ENCODE measurements around the gene POLDIP2.

The POLDIP2 gene

DNA sequence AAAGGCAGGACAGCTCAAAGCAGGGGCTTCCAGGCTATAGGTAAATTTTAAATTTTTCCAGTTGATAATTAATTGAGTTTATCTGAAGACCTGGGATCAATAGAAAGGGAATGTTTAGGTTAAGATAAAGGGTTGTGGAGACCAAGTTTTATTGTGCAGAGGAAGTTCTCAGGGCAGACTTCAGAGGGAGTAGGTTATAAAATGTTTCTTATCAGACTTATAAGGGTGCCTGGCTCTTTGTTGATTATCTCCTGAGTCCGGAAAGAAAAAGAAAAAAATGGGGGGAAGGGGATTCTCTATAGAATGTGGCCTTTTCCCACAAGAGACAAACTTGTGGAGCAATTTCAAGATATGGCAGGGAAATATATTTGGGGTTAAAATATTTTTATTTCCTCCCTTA, 32.8 kb upstream of the POLDIP2 start:
- no peak for DNase-seq (ENCODE audit: low read depth)

DNA sequence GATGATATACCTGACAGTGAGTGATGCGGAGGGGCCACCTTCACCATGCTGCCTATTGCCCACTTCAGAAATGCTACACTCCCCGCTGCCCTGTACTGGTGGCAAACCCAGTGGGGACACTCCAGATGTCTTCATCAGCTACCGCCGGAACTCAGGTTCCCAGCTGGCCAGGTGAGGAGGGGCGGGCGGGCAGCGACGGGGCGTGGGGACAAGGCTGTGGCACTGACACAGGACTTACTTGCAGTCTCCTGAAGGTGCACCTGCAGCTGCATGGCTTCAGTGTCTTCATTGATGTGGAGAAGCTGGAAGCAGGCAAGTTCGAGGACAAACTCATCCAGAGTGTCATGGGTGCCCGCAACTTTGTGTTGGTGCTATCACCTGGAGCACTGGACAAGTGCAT, 30.8 kb upstream of the POLDIP2 start:
- no peak for DNase-seq (ENCODE audit: low read depth)

DNA sequence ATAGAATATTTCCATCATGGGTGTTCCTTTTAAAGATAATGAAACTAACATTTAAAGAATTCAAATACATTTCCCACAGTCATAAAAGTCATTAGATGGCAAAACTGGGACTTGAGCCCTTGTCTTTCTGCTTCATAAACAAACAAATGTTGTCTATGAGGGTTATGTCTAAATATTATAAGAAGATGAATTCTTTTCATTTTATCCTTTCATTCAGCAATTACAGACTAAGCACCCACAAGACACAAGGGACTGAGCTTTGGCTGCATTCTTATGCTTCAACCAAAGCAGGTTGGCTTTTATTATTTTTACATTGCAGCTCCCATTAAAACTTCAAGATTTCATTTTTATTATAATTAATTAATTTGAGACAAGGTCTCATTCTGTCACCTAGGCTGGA, 29.1 kb upstream of the POLDIP2 start:
- no peak for DNase-seq (ENCODE audit: low read depth)

DNA sequence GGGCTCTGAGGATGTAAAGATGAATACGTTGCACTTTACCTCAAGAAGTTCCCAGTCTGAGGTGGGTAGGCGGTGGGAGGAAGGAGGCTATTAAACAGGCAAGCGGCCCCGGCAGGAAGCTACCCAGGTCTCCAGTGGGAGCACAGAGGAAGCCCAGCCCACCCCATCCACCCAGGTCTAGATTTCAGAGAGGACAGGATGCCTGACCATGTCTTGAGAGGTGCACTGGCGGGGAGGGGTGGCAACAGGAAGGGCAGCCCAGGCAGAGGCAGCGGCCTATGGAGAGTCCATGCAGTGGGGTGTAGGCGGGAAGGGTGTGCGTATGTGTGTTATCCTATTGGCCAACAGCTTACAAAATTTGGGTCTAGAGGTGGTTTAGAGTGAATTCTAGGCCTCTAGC, 28.1 kb upstream of the POLDIP2 start:
- DNase-seq (ENCODE audit: low read depth), result no peak

DNA sequence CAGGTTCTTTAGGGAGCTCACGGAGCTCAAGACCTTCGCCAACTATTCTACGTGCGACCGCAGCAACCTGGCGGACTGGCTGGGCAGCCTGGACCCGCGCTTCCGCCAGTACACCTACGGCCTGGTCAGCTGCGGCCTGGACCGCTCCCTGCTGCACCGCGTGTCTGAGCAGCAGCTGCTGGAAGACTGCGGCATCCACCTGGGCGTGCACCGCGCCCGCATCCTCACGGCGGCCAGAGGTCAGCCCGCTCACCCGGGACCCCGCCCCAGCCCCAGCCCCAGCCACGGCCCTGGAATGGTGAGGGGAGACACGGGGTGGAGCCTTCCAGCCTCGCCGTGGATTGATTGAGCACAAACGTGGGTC, 27.7 kb upstream of the POLDIP2 start:
- no peak for DNase-seq (ENCODE audit: low read depth)

DNA sequence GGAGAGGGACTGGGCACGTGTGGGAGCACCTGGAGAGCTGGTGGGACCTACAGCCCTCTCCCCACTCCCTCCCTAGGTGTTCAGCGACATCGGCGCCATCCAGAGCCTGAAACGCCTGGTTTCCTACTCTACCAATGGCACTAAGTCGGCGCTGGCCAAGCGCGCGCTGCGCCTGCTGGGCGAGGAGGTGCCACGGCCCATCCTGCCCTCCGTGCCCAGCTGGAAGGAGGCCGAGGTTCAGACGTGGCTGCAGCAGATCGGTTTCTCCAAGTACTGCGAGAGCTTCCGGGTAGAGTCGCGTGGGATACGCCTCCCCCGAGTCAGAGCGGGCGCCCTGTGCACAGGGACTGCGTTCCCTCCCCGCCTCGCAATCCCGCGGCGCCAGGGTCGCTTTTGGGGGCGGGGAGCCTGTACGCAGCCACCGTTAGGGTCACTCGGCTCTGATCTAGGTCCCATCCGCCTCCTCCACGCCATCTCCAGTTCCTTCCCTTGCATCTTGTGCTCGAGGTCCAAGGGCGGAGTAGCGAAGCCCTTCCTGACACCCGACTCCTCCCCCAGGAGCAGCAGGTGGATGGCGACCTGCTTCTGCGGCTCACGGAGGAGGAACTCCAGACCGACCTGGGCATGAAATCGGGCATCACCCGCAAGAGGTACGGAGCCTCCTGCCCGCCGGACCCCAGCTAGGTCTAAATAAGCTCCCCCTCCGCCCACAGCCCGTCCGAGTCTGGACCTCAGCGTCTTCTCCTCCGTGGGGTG, 27.1 kb upstream of the POLDIP2 start:
- no peak for DNase-seq (ENCODE audit: low read depth)

DNA sequence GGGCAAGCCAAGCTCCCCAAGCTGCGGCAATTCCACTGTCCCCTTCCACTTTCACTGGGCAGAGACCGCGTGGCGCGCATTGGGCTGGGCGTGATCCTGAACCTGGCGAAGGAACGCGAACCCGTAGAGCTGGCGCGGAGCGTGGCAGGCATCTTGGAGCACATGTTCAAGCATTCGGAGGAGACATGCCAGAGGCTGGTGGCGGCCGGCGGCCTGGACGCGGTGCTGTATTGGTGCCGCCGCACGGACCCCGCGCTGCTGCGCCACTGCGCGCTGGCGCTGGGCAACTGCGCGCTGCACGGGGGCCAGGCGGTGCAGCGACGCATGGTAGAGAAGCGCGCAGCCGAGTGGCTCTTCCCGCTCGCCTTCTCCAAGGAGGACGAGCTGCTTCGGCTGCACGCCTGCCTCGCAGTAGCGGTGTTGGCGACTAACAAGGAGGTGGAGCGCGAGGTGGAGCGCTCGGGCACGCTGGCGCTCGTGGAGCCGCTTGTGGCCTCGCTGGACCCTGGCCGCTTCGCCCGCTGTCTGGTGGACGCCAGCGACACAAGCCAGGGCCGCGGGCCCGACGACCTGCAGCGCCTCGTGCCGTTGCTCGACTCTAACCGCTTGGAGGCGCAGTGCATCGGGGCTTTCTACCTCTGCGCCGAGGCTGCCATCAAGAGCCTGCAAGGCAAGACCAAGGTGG, 24.0 kb upstream of the POLDIP2 start:
- DNase-seq (ENCODE audit: low read depth), result no peak

DNA sequence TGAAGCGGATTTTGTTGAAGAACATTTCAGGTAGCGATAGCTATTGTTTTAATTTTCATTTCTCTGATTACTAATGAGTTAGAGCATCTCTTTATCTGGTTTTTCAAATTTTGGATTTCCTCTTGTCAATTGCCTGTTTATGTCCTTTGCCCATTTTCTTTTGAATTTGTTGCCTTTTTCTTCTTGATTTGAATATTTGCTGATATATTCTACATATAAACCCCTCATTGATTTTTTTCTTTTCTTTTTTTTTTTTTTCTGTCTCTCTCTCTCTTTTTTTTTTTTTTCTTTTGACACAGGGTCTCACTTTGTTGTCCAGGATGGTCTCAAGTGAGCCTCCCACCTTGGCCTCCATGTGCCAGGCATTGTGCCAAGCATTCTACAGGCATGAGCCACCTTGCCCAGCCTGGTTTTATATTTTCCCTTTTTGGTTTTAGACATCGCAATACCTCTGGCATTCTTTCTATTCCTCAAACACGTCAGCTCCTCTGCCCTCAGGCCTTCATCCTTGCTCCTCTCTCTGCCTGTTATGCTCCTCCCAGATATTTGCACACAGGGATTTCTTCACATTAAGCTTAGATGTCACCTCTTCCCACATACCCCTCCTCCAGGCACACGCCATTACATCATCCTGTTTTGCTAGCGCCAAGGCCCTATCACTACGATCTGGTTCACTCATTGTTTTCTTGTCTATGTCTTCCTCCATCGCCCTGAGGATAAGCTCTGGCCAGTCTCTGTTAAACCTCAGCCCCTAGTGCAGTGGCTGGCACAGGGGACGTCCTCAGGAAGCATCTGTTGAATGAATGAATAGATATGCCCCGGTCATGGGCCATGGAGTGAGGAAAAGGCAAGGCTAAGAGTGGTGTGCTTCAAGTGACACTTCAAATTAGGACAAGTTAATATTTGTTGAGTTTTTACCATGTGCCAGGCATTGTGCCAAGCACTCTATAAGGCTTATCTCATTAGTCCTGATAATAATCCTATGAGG, 22.8 kb upstream of the POLDIP2 start:
- peak; percentile 73 for DNase-seq (ENCODE audit: low read depth)

DNA sequence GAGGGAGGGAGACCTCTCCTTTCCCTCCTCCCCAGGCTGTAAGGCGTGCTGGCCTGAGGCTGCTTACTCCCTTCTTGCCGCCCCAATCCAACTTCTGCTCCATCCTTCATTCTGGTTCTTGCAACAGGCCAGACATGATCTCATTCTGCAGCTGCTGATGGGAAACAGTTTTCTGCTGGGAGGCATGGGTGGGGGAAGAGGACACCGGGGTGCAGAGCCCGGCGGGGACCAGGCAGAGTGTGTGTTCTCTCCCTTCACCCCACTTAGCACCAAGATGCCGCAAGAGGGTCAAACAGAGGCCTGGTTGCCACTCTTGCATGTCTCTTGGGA, 15.6 kb upstream of the POLDIP2 start:
- no peak for DNase-seq (ENCODE audit: low read depth)

DNA sequence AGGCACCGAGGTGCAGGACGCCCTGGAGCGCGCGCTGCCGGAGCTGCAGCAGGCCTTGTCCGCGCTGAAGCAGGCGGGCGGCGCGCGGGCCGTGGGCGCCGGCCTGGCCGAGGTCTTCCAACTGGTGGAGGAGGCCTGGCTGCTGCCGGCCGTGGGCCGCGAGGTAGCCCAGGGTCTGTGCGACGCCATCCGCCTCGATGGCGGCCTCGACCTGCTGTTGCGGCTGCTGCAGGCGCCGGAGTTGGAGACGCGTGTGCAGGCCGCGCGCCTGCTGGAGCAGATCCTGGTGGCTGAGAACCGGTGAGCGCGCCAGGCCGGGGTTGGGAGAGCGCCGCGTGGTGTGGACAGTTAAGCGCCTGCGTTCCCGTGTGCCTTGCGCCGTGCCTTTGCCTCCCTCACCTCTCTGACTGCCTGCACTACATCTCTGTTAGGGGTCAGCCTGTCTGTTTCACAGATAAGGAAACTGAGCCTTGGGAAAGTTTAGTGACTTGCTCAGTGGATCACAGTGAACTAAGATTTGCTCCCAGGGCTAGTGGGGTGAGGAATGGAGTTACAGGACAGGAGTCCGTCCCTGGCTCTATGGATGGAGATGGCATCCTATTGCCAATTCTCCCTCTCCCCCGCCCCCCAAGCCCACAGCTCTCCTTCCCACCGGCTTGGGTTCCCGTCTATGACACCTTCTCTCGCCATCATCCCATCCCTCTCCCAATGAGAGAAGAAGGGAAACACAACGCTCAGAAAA, 15.0 kb upstream of the POLDIP2 start:
- no peak for DNase-seq (ENCODE audit: low read depth)

DNA sequence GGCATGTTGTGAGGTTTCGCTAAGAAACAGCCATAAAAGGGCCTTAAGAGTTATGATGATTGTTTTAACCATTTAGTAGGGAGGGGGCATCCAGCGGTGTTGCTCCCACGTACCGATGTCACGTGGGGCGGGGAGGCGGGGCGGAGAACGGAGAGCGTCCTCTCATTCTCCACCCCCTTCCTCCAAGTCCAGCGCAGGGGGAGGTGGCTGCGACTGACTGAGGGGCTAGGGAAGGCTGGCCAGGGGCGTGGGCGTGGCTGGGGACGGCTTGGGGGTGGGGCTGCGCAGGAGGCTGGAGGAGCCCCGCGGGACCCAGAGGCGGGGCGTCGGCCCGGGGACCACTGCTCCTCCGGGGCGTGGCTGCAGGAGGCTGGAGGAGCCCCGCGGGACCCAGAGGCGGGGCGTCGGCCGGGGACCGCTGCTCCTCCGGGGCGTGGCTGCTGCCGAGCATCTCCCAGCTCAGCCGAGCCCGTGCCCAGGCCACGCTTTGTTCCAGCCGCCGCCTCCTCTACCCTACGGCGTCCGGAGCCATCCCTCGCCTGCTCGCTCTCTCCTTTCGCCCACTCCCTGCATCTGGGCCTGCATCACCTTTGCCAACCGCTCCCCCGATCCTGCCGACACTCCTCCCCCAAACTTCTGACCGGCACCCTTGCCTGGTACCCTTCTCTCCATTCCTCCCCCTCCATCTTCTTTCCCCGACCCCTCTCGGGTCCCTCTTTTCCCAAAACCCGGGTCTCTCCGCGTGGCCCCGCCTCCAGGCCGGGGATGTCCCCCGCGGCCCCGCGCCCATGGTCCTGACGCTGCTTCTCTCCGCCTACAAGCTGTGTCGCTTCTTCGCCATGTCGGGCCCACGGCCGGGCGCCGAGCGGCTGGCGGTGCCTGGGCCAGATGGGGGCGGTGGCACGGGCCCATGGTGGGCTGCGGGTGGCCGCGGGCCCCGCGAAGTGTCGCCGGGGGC, 14.2 kb upstream of the POLDIP2 start, which contains the start of gene SARM1:
Gene SARM1 (plus strand): TSS at position 450 of the 958 bp plus-strand sequence. CDS start 339 bp downstream, at position 789.
- peak; percentile 71 for DNase-seq (ENCODE audit: low read depth)

DNA sequence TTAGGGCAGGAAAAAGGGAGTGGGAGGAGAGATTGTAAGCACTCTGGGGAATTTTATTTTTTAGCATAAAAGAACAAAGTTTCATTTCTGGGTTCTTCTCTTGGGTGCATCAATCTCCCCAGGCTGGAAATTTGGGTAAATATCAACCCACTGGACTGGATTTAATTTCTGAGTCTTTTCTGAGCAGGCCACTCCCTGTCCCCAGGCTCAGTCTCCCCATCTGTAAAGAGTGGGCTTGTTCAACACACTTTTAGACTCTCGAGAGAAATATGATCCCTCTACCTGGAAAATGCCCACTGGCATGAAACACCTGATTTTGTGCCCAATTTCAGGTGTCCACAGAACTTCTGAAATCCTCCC, 13.4 kb upstream of the POLDIP2 start:
- no peak for DNase-seq (ENCODE audit: low read depth)

DNA sequence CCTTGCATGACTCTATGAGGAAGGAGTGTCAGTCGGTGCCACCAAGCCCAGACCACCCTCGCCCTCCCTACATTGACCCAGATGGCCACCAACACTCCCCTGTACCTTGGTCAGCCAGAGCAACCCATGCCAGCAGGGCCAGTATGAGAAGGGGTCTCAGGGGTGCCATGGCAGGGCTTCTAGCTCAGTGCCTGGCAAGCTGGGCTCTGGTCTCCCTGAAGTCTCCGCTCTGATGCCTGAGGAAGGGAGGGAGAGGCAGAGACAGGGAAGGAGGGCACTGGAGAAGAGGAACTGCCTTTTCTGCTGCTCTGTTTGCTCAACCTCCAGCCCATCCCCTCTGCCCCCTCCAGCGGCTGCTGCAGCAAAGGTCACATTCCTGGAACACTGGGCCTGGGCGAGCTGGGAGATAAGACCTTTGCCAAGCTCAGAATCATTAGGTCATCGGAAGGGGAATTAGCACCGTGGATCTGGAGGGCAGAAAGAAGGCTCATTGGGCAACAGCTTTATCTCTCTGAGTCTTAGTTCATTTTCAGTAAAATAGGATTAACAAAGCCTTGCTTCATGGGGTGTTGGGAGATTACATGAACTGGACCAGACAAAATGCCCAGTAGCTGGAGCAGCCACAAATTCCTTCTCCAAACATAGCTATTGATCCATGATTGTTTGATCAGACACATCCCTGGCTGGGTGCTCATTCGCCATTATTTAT, 12.9 kb upstream of the POLDIP2 start, which contains the start of gene VTN:
Gene VTN (minus strand): TSS at position 273 of the 709 bp plus-strand sequence. CDS start 104 bp downstream, at position 169.
- DNase-seq (ENCODE audit: low read depth), result no peak

DNA sequence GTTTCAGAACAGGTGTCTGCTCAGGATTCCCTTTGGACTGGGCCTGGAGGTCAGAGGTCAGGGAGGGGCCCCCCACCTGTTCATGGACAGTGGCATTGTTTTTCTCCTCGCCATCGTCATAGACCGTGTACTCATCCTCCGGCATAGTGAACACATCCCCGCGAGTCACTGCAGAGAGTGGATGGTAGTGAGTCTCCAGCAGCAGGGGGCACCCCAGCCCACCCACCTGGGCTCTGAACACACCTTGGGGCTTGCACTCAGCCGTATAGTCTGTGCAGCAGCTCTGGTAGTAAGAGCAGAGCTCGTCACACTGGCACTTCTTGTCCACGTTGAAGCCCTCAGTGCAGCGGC, 12.3 kb upstream of the POLDIP2 start:
- DNase-seq (ENCODE audit: low read depth), result no peak

DNA sequence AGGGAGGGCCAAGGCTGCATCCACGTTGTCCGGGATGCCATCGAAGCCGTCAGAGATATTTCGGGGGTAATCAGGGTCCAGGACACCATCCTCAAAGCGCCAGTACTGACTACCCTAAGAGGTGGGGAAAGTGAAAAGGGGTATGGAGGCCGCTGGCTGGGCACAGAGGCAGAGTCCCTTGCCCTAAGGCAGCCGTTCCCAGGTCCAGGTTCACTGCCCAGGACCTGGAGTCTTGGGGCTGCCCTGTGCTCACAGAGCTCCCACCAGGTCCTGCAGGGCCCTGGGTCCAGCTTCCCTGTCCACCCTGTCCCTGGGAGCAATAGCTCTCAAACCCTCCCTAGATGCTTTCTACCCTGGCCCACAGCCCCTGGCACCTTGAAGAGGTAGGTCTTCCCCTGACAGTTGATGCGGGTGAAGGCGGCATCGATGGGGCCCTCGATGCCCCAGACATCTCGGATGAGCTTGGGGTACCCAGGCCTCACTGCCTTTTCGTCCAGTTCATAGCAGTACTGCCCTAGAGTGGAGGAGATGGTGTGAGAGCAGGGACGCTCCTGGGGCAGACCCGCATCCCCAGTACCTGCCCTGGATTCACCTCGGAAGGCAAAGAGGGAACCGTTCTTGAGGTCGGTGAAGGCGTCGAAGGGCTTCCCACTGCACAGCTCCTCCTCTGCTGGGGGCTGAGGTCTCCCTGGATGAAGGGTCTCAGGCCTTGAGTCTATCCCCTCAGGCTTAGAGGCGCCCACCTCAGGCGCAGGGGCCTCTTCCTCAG, 11.8 kb upstream of the POLDIP2 start:
- no peak for DNase-seq (ENCODE audit: low read depth)

DNA sequence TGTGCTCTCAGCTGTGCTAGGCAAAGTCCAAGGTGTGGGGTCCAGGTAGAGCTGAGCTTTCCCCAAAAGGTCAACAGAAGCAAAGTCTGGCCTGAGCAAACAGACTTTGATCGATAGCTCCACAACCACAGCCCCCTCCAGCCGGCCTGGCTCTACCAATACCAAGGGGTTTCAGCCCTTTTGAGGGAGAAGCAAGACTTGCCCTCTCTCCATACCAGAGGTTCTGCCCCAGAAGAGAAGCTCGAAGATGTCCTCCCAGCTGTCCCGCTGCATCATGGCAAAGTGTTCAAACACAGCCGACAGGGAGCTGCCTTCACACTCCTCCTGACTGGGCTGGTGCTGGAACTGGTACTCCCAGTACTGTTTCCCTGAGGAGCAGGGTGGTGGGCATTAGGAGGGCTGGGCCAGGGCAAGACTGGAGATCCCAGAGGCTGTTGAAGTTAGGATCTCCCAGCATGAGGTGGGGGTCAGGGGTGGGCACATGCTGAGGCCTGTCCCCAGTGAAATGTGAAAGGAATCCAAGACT, 11.0 kb upstream of the POLDIP2 start:
- DNase-seq (ENCODE audit: low read depth), result no peak

DNA sequence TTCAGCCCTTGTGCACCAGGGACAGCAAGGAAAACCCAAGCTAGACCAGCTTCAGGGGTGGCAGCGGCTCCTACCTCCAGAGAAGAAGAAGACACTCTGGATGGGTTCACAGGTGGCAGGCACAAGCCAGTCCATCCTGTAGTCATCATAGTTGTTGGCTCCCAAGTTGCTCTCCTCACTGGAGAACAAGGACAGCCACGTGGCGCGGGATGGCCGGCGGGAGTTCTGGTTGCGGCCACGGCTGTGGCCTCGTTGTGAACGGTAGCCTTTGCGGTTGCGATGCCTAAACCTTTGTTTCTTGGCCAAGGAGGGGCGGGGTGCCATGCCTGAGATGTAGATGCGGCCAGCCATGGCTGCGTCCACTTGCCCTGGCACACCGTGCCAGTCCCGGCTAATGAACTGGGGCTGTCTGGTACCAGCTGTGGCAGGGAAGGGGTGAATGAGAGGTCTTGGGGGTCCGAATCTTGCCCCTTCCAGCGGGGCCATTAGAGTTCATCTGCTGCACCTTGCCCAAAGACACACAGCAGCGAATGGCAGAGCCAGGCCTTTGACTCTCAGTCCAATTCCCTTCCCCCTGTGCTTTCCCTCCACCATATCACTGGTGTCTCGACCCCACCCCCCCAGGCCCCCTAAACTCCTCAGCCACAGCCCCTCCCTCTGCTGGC, 10.4 kb upstream of the POLDIP2 start:
- no peak for DNase-seq (ENCODE audit: low read depth)

DNA sequence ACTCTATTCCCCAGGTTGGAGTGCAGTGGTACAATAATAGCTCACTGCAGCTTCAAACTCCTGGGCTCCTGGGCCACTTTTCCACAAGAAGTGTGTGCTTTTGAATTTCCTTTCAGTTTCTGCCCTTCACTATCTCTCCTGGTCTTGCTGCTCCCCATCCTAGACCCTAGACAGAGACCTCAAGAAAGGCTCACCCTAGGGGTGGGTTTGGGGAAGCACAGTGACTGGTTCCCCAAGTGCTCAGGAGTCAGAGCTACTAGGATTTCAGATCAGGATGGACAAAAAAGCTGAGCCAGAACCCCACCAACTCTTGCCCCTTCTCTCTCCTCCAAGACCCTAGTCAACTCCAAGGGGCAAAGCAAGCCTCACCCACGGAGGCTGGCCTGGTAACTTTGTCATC, 9.3 kb upstream of the POLDIP2 start:
- no peak for DNase-seq (ENCODE audit: low read depth)

DNA sequence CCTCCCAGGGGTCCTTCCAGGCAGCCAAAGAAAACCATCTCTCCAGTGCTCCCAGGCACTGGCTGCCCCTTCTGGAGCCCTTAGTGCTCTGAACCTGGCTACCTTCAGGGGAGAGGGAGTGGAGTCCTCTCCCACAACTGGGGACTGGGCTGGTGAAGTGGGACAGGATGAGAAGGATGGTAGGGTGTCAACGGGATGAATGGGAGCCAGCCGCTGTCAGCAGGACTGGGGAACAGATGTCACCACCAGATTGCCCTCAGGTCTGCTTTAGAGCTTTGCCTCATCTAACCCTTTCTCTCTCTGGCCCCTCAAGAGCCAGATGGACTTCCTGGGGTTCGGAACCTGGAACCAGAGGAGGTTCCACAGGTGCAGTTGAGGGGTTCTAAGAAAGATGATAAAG, 8.2 kb upstream of the POLDIP2 start:
- DNase-seq (ENCODE audit: low read depth), result no peak
